GM12878 (cell line): ENCODE data around the gene TMOD2. TPM values are rescaled to one million over a fixed set of nuclear protein-coding genes. Genes with fewer than 3 reads are reported as not detected.

Experiments used
- ATAC-seq: fragments of 200-7000 bp; cut with Tn5 transposase; 3 replicates; pipeline ENCODE4 v1.9.1; 2020; ENCODE audit warnings: mild to moderate bottlenecking, moderate library complexity
- BruUV-seq: library from RNA; stranded (reverse); fragments of 400-500 nt; replicated peaks from 2 replicates; lab custom pipeline; 2021; lab: Mats Ljungman, UMichigan
- CTCF ChIA-PET: fragments of 300-600 bp; sonication (Branson Sonifier 250); formaldehyde crosslinking; extraction: SDS; loops from one replicate; lab custom pipeline; 2021; ENCODE audit warnings: inconsistent platforms; lab: Yijun Ruan, JAX
- POLR2A ChIA-PET: fragments of 350-600 bp; formaldehyde crosslinking; extraction: SDS; loops from one replicate; lab custom pipeline; 2021; ENCODE audit warnings: inconsistent platforms; lab: Charles Lee
- RAD21 ChIA-PET: fragments of 300-600 bp; sonication (Branson Sonifier 250); formaldehyde crosslinking; loops from one replicate; lab custom pipeline; 2023; ENCODE audit warnings: antibody characterized with exemption; ENCODE audit not compliant: unreplicated experiment; lab: Charles Lee
- SMC1A ChIA-PET: fragments of 300-600 bp; sonication (Branson Sonifier 250); formaldehyde crosslinking; loops from one replicate; lab custom pipeline; 2023; ENCODE audit not compliant: unreplicated experiment, uncharacterized antibody; lab: Charles Lee
- DNase-seq: peaks from one replicate; pipeline ENCODE4 v3.0.0-alpha.2; 2011; ENCODE audit warnings: low read depth, low spot score
- FAIRE-seq: peaks from 3 replicates; lab custom pipeline; 2011; peaks lifted over from hg19 to GRCh38; lab: Jason Lieb, UNC
- H2AFZ ChIP-seq: 2 replicates; pipeline ENCODE4 v1.6.0; 2011; ENCODE audit warnings: low read depth, low read length, control low read depth; ENCODE audit not compliant: control insufficient read depth
- H3K27ac ChIP-seq: 2 replicates; pipeline ENCODE4 v1.5.1; 2011; ENCODE audit warnings: control low read depth; ENCODE audit not compliant: control insufficient read depth, insufficient read depth
- H3K27me3 ChIP-seq, 2 experiments: replicated peaks in 1 of 2; 2 replicates each; pipeline versions ENCODE4 v1.6.0 to v1.6.1; 2011; ENCODE audit warnings: low read length in 1 of 2; ENCODE audit not compliant: control insufficient read depth in 2 of 2, insufficient read depth in 2 of 2
- H3K36me3 ChIP-seq, 2 experiments: 2 replicates each; pipeline ENCODE4 v1.5.1; 2011; ENCODE audit warnings: low read length in 1 of 2; ENCODE audit not compliant: control insufficient read depth in 2 of 2, insufficient read depth in 2 of 2
- H3K4me1 ChIP-seq: 2 replicates; pipeline ENCODE4 v1.6.1; 2011; ENCODE audit warnings: mild to moderate bottlenecking, low read length, moderate library complexity, mixed read lengths; ENCODE audit not compliant: control insufficient read depth, insufficient read depth
- H3K4me2 ChIP-seq: 2 replicates; pipeline ENCODE4 v1.6.0; 2011; ENCODE audit warnings: control low read depth; ENCODE audit not compliant: control insufficient read depth, insufficient read depth
- H3K4me3 ChIP-seq: fragments of 200-600 bp; sonication (generic); 2 replicates; pipeline ENCODE4 v1.5.1; 2016
- H3K79me2 ChIP-seq: 2 replicates; pipeline ENCODE4 v1.6.0; 2011; ENCODE audit warnings: low read length; ENCODE audit not compliant: control insufficient read depth, insufficient read depth
- H3K9ac ChIP-seq: 2 replicates; pipeline ENCODE4 v1.8.0; 2011; ENCODE audit warnings: low read length, control low read depth, mixed read lengths; ENCODE audit not compliant: control insufficient read depth, insufficient read depth
- H3K9me3 ChIP-seq: replicated peaks from 3 replicates; pipeline ENCODE4 v1.5.1; 2011; ENCODE audit warnings: mild to moderate bottlenecking, low read length; ENCODE audit not compliant: control insufficient read depth, insufficient read depth
- H4K20me1 ChIP-seq: 2 replicates; pipeline ENCODE4 v1.6.0; 2011; ENCODE audit not compliant: control insufficient read depth, insufficient read depth
- CTCF ChIP-seq, 3 experiments: IDR thresholded peaks in 2 of 3; conservative IDR thresholded peaks in 1 of 3; 2 replicates each; pipeline ENCODE4 v1.5.1; 2011; ENCODE audit warnings: low read depth in 3 of 3, low read length in 3 of 3, mild to moderate bottlenecking in 3 of 3, control low read depth in 2 of 3, moderate library complexity in 2 of 3, inconsistent platforms in 1 of 3, mixed read lengths in 1 of 3; ENCODE audit not compliant: control insufficient read depth in 2 of 3, insufficient read depth in 1 of 3; ENCODE audit errors: extremely low read depth in 1 of 3
- RAD21 ChIP-seq: IDR thresholded peaks from 2 replicates; pipeline ENCODE4 v1.6.1; 2011; ENCODE audit warnings: mild to moderate bottlenecking, low read depth, low read length, moderate library complexity; ENCODE audit not compliant: insufficient read depth
- SP1 ChIP-seq: IDR thresholded peaks from one replicate; pipeline ENCODE4 v1.6.1; 2011; ENCODE audit warnings: low read depth, low read length
- ZSCAN29 ChIP-seq: fragments of 450-650 bp; IDR thresholded peaks from 2 replicates; pipeline ENCODE4 v1.6.1; 2017; ENCODE audit warnings: mild to moderate bottlenecking, moderate library complexity
- WGBS: methylation state at CpG from one replicate; pipeline ENCODE4 v1.1.6; 2016; ENCODE audit warnings: low lambda C conversion rate; ENCODE audit not compliant: insufficient replicate concordance, insufficient coverage; ENCODE audit errors: missing lambda C conversion rate; 5-methylcytosine and 5-hydroxymethylcytosine counted together
- in situ Hi-C: fragments of 300-500 bp; cut with MboI; formaldehyde crosslinking; loops from 9 replicates; pipeline ENCODE4 v1.14.3; 2018; ENCODE audit warnings: mixed read lengths
- intact Hi-C: fragments of 100-400 bp; cut with micrococcal nuclease; formaldehyde crosslinking; loops from one replicate; pipeline ENCODE4 v1.14.2; 2022; ENCODE audit not compliant: unreplicated experiment
- polyA plus RNA-seq, 11 experiments: library from polyadenylated mRNA; depleted of rRNA in 4 of 11; unstranded in 6 of 11; stranded (reverse) in 5 of 11; fragments of >200 nt; fragmentation: Nextera tagmentation in 4 of 11; fragmentation: Illumina TruSeq in 1 of 11; extraction: Ambion mirVana in 4 of 11; extraction: Trizol in 1 of 11; gene quantifications; 1 replicate in 1 of 11; 2 replicates in 10 of 11; pipeline versions ENCODE4 v1.2.1 to v1.2.3, GENCODE V29; 2011 to 2016; ENCODE audit warnings: inconsistent platforms in 2 of 11, missing spikeins in 2 of 11, low read depth in 1 of 11
- total RNA-seq, 4 experiments: library from RNA; depleted of rRNA in 3 of 4; stranded (reverse); fragments of >200 nt in 3 of 4; fragmentation: Illumina TruSeq in 1 of 4; extraction: Trizol in 1 of 4; gene quantifications; 2 replicates each; pipeline versions ENCODE4 v1.2.1 to v1.2.3, GENCODE V29; 2013 to 2021

Gene TMOD2
- total and polyA plus RNA-seq, 10 of the 15 experiments (the other 5 are each of a cell fraction or from before 2014, with no cell fraction given), result 0.61 to 15.2 (median 6.3) TPM

- no peak for FAIRE-seq
Observed at GRCh38 chr15:51727141-51727897, 24.1 kb upstream of the TMOD2 start.

More at GRCh38 chr15:51727141-51727897, 24.1 kb upstream of the TMOD2 start:
- CTCF ChIA-PET, result interaction anchor here (1.0 to 3.2 kb wide), 7 partner anchors 9 to 77 kb away, joined by 3 to 15 read pairs (median 4); no protein-coding TSS in a partner anchor
- intact Hi-C loops (no loop called here), in situ Hi-C loops (no loop called here)
- H3K9ac ChIP-seq, result no peak overlapping the region
- H3K27me3 ChIP-seq, result no peaks in the 10 kb centered on the region
- WGBS, result 92% methylated on average over 4 of the region's 4 CpGs
- H4K20me1 ChIP-seq, result peaks cover 3% of the 10 kb centered on the region; the same call in 1 of the 2 replicates
- H3K4me2 ChIP-seq, result peak overlapping the region; percentile 3
- H3K9me3 ChIP-seq, result no peaks in the 10 kb centered on the region
- no peak for DNase-seq
- POLR2A ChIA-PET, result interaction anchor here (0.6 to 2.5 kb wide), 2 partner anchors 9 to 525 kb away, joined by 3 to 9 read pairs; no protein-coding TSS in a partner anchor
- TF ChIP-seq RAD21 (0 out of 2 replicates have a peak, but pooled peaks have one; percentile 2), ZSCAN29 (no peak), SP1 (no peak), CTCF (IDR thresholded peaks at IDR 0.05 in 2 of 3, conservative IDR thresholded peaks at IDR 0.05 in 1 of 3; ENCODE audit: control insufficient read depth in 2 of 3, extremely low read depth in 1 of 3, insufficient read depth in 1 of 3, low read depth in 3 of 3, low read length in 3 of 3) (peak; percentile 18 to 42 (median 42); a peak in 3 of 6 replicates)
- H2AFZ ChIP-seq, result no peak overlapping the region
- no peak overlapping the region for H3K4me3 ChIP-seq
- H3K4me1 ChIP-seq, result peaks cover 37% of the 10 kb centered on the region
- SMC1A ChIA-PET, result interaction anchor here (1.4 to 1.8 kb wide), 3 partner anchors 7 to 40 kb away, joined by 3 to 9 read pairs (median 6); no protein-coding TSS in a partner anchor
- peaks cover 0 to 7% of the 10 kb centered on the region in 2 experiments; a peak in 2 of 4 replicates for H3K36me3 ChIP-seq
- no TSS peak for BruUV-seq
- RAD21 ChIA-PET, result interaction anchor here (4.4 kb wide), 1 partner anchor 11 kb away, joined by 27 read pairs; the partner anchor contains the start of gene LYSMD2
- peaks cover 55% of the 10 kb centered on the region for H3K79me2 ChIP-seq
- peak; percentile 60 for ATAC-seq
- no peak overlapping the region for H3K27ac ChIP-seq
